IMR-90 (cell line): ENCODE data around the gene NCKAP5. TPM values are rescaled to one million over a fixed set of nuclear protein-coding genes. Genes with fewer than 3 reads are reported as not detected.

Experiments
- ATAC-seq: fragments of 200-7000 bp; cut with Tn5 transposase; 2 replicates; pipeline ENCODE4 v1.9.1; 2020; ENCODE audit warnings: low read depth, mild to moderate bottlenecking, moderate library complexity
- BruUV-seq: library from RNA; stranded (reverse); fragments of 400-500 nt; replicated peaks from 2 replicates; lab custom pipeline; 2021; lab: Mats Ljungman, UMichigan
- CTCF ChIA-PET: fragments of 300-600 bp; formaldehyde crosslinking; extraction: SDS; loops from one replicate; lab custom pipeline; 2021; ENCODE audit warnings: antibody characterized with exemption; lab: Yijun Ruan, JAX
- POLR2A ChIA-PET: fragments of 300-600 bp; sonication (Branson Sonifier 250); formaldehyde crosslinking; loops from one replicate; lab custom pipeline; 2022; ENCODE audit warnings: antibody characterized with exemption; ENCODE audit not compliant: unreplicated experiment; lab: Charles Lee
- DNase-seq: peaks from one replicate; pipeline ENCODE4 v3.0.0; 2013
- H2AFZ ChIP-seq: replicated peaks from 2 replicates; pipeline ENCODE3; 2013; ENCODE audit warnings: low read length, mild to moderate bottlenecking; ENCODE audit not compliant: poor library complexity
- H2AK5ac ChIP-seq: 2 replicates; pipeline ENCODE4 v1.6.1; 2013; ENCODE audit warnings: low read depth, low read length, inconsistent platforms
- H2AK9ac ChIP-seq: replicated peaks from 2 replicates; pipeline ENCODE3; 2013; ENCODE audit warnings: mild to moderate bottlenecking, low read depth, low read length, moderate library complexity; ENCODE audit not compliant: poor library complexity
- H2BK120ac ChIP-seq: 2 replicates; pipeline ENCODE4 v1.6.1; 2013; ENCODE audit warnings: low read depth, low read length, inconsistent platforms
- H2BK15ac ChIP-seq: 3 replicates; pipeline ENCODE4 v1.6.1; 2013; ENCODE audit warnings: low read depth, low read length, inconsistent platforms
- H2BK20ac ChIP-seq: 2 replicates; pipeline ENCODE4 v1.6.1; 2013; ENCODE audit warnings: low read depth, mild to moderate bottlenecking, inconsistent platforms, low read length, moderate library complexity
- H2BK5ac ChIP-seq: 2 replicates; pipeline ENCODE4 v1.6.1; 2013; ENCODE audit warnings: mild to moderate bottlenecking, low read depth, low read length, inconsistent platforms; ENCODE audit not compliant: poor library complexity, severe bottlenecking
- H3K14ac ChIP-seq: replicated peaks from 2 replicates; pipeline ENCODE4 v1.6.1; 2013; ENCODE audit warnings: low read depth, low read length, inconsistent platforms
- H3K18ac ChIP-seq: 2 replicates; pipeline ENCODE4 v1.6.1; 2013; ENCODE audit warnings: low read depth, low read length, control low read depth
- H3K23ac ChIP-seq: 2 replicates; pipeline ENCODE4 v1.6.1; 2013; ENCODE audit warnings: low read depth, low read length, inconsistent platforms
- H3K27ac ChIP-seq: 2 replicates; pipeline ENCODE4 v1.5.1; 2013; ENCODE audit warnings: mild to moderate bottlenecking, control low read depth, low read length; ENCODE audit not compliant: insufficient read depth
- H3K27me3 ChIP-seq: 2 replicates; pipeline ENCODE4 v1.6.1; 2013; ENCODE audit warnings: low read length; ENCODE audit not compliant: control insufficient read depth, insufficient read depth
- H3K36me3 ChIP-seq: 2 replicates; pipeline ENCODE4 v1.6.1; 2013; ENCODE audit warnings: low read length, mixed read lengths; ENCODE audit not compliant: control insufficient read depth, insufficient read depth
- H3K4ac ChIP-seq: 2 replicates; pipeline ENCODE4 v1.6.1; 2013; ENCODE audit warnings: low read depth, low read length, inconsistent platforms
- H3K4me1 ChIP-seq: 2 replicates; pipeline ENCODE4 v1.6.1; 2013; ENCODE audit warnings: low read length, mixed read lengths; ENCODE audit not compliant: control insufficient read depth, insufficient read depth
- H3K4me2 ChIP-seq: 2 replicates; pipeline ENCODE4 v1.6.1; 2013; ENCODE audit warnings: low read depth, mild to moderate bottlenecking, control low read depth, low read length, moderate library complexity
- H3K4me3 ChIP-seq: 2 replicates; pipeline ENCODE4 v1.5.1; 2013; ENCODE audit warnings: low read depth, mild to moderate bottlenecking, control low read depth, low read length, moderate library complexity; ENCODE audit not compliant: insufficient read depth
- H3K56ac ChIP-seq: 2 replicates; pipeline ENCODE4 v1.6.1; 2013; ENCODE audit warnings: low read length, inconsistent platforms; ENCODE audit not compliant: insufficient read depth; ENCODE audit errors: extremely low read depth
- H3K79me1 ChIP-seq, 2 experiments: 2 replicates each; pipeline ENCODE4 v1.6.1; 2013; ENCODE audit warnings: low read length in 2 of 2, inconsistent platforms in 1 of 2, low read depth in 1 of 2
- H3K9ac ChIP-seq: 2 replicates; pipeline ENCODE4 v1.6.1; 2013; ENCODE audit warnings: low read depth, low read length, control low read depth
- H3K9me1 ChIP-seq: 2 replicates; pipeline ENCODE4 v1.6.1; 2013; ENCODE audit warnings: low read length, inconsistent platforms; ENCODE audit not compliant: insufficient read depth
- H3K9me3 ChIP-seq: 2 replicates; pipeline ENCODE4 v1.6.1; 2013; ENCODE audit warnings: low read length; ENCODE audit not compliant: control insufficient read depth, insufficient read depth
- H4K20me1 ChIP-seq: 2 replicates; pipeline ENCODE4 v1.6.1; 2013; ENCODE audit warnings: low read length, inconsistent platforms; ENCODE audit not compliant: insufficient read depth
- H4K5ac ChIP-seq: 2 replicates; pipeline ENCODE4 v1.6.1; 2013; ENCODE audit warnings: mild to moderate bottlenecking, low read depth, low read length, control low read depth
- H4K8ac ChIP-seq, 2 experiments: 2 replicates each; pipeline ENCODE4 v1.6.1; 2013; ENCODE audit warnings: low read depth in 2 of 2, low read length in 2 of 2, control low read depth in 1 of 2, inconsistent platforms in 1 of 2
- H4K91ac ChIP-seq: 2 replicates; pipeline ENCODE4 v1.6.1; 2013; ENCODE audit warnings: low read depth, low read length, inconsistent platforms; ENCODE audit not compliant: insufficient read depth
- BHLHE40 ChIP-seq: fragments of 150-350 bp; IDR thresholded peaks from 2 replicates; pipeline ENCODE4 v1.6.1; 2016; ENCODE audit warnings: mild to moderate bottlenecking, low read depth, low read length
- CEBPB ChIP-seq: IDR thresholded peaks from 2 replicates; pipeline ENCODE4 v1.6.1; 2012; ENCODE audit warnings: low read depth, low read length, improper control_type of control experiment
- CHD1 ChIP-seq: IDR thresholded peaks from 2 replicates; pipeline ENCODE4 v1.6.1; 2012; ENCODE audit warnings: low read depth, low read length, improper control_type of control experiment
- CTCF ChIP-seq: conservative IDR thresholded peaks from 2 replicates; pipeline ENCODE4 v1.5.1; 2012; ENCODE audit warnings: mild to moderate bottlenecking, low read depth, low read length, improper control_type of control experiment
- ELK1 ChIP-seq: fragments of 150-350 bp; IDR thresholded peaks from 2 replicates; pipeline ENCODE4 v1.6.1; 2016; ENCODE audit warnings: low read depth, mild to moderate bottlenecking, low read length, moderate library complexity, borderline replicate concordance
- FOS ChIP-seq: fragments of 150-350 bp; IDR thresholded peaks from 2 replicates; pipeline ENCODE4 v1.6.1; 2016; ENCODE audit warnings: low read depth, low read length
- MAFK ChIP-seq: IDR thresholded peaks from 2 replicates; pipeline ENCODE4 v1.6.1; 2012; ENCODE audit warnings: low read depth, low read length, improper control_type of control experiment
- MXI1 ChIP-seq: IDR thresholded peaks from 2 replicates; pipeline ENCODE4 v1.6.1; 2012; ENCODE audit warnings: low read depth, mild to moderate bottlenecking, low read length, moderate library complexity, borderline replicate concordance
- RCOR1 ChIP-seq: IDR thresholded peaks from 2 replicates; pipeline ENCODE4 v1.6.1; 2012; ENCODE audit warnings: mild to moderate bottlenecking, low read length, improper control_type of control experiment; ENCODE audit not compliant: insufficient replicate concordance
- RFX5 ChIP-seq: IDR thresholded peaks from 2 replicates; pipeline ENCODE4 v1.8.0; 2012; ENCODE audit warnings: low read depth, mild to moderate bottlenecking, low read length, moderate library complexity
- SMC3 ChIP-seq: fragments of 150-350 bp; IDR thresholded peaks from 2 replicates; pipeline ENCODE4 v1.6.1; 2016; ENCODE audit warnings: low read depth, mild to moderate bottlenecking, antibody characterized with exemption, low read length, moderate library complexity
- WGBS, 2 experiments: methylation state at CpG; one replicate each; pipeline versions ENCODE4 v1.1.5 to v1.1.7; 2013; ENCODE audit warnings: missing lambda C conversion rate in 2 of 2; ENCODE audit not compliant: insufficient read length in 1 of 2; ENCODE audit errors: extremely low coverage in 2 of 2; 5-methylcytosine and 5-hydroxymethylcytosine counted together
- dilution Hi-C: fragments of 300-500 bp; cut with HindIII; formaldehyde crosslinking; loops from one replicate; pipeline ENCODE4 v1.14.3; 2018; ENCODE audit warnings: low sequenced_read_pairs; ENCODE audit not compliant: unreplicated experiment
- in situ Hi-C: fragments of 300-500 bp; cut with MboI; formaldehyde crosslinking; loops from 3 replicates; pipeline ENCODE4 v1.14.3; 2019; ENCODE audit warnings: low sequenced_read_pairs, inconsistent platforms, mixed read lengths
- intact Hi-C: fragments of 100-400 bp; cut with micrococcal nuclease; formaldehyde crosslinking; loops from 2 replicates; pipeline ENCODE4 v1.10.0; 2022
- polyA plus RNA-seq, 3 experiments: library from polyadenylated mRNA; depleted of rRNA; stranded (reverse); fragments of >200 nt; gene quantifications; 2 replicates each; pipeline ENCODE4 v1.2.3, GENCODE V29; 2012; ENCODE audit warnings: low replicate concordance in 1 of 3
- total RNA-seq: library from RNA; depleted of rRNA; stranded (reverse); fragments of >200 nt; gene quantifications from 2 replicates; pipeline ENCODE4 v1.2.3, GENCODE V29; 2012

Gene NCKAP5
- total and polyA plus RNA-seq, 2 of the 4 experiments (the other 2 are of a cell fraction) = 2.7 to 3.9 TPM

GRCh38 chr2:132719480-132719879 is 848.8 kb downstream of the NCKAP5 start:
- Histone ChIP-seq H3K9me3 (no peaks in the 10 kb centered on the region), H4K20me1 (peaks cover 3% of the 10 kb centered on the region; the same call in 1 of the 2 replicates), H3K27ac (no peak overlapping the region), H3K79me1 (peaks cover 0 to 8% of the 10 kb centered on the region in 2 experiments; a peak in 1 of 4 replicates), H2AFZ (no peak overlapping the region), H3K9me1 (peaks cover 26% of the 10 kb centered on the region), H3K18ac (no peak overlapping the region), H2AK5ac (no peak overlapping the region), H3K36me3 (peaks cover 17% of the 10 kb centered on the region; the same call in 1 of the 2 replicates), H2BK5ac (no peak overlapping the region), H2BK15ac (no peak overlapping the region), H3K4ac (no peak overlapping the region; the same call in 1 of the 2 replicates), H3K4me2 (no peak overlapping the region), H2BK120ac (no peak overlapping the region), H2AK9ac (no peak overlapping the region), H3K4me1 (no peaks in the 10 kb centered on the region), H3K9ac (no peak overlapping the region), H3K14ac (no peak overlapping the region), H4K8ac (no peak overlapping the region), H3K27me3 (no peaks in the 10 kb centered on the region), H3K23ac (no peak overlapping the region), H4K5ac (no peak overlapping the region), H3K4me3 (no peak overlapping the region), H4K91ac (no peak overlapping the region), H3K56ac (no peak overlapping the region), H2BK20ac (no peak overlapping the region)
- in situ Hi-C loops (no loop called here), dilution Hi-C loops (no loop called here), intact Hi-C loops (no loop called here)
- CTCF ChIA-PET = no interaction called here
- WGBS, 2 experiments = 81% methylated on average over 7 of the region's 9 CpGs; no CpG with 5 or more reads in 1 of the 2 experiments
- POLR2A ChIA-PET = no interaction called here
- no peak for DNase-seq
- no peak for ATAC-seq
- TF ChIP-seq ELK1 (no peak), BHLHE40 (no peak), CTCF (no peak), RFX5 (no peak), SMC3 (no peak), CEBPB (no peak), MAFK (no peak), FOS (no peak), MXI1 (no peak), CHD1 (no peak), RCOR1 (no peak)
- no TSS peak for BruUV-seq
